22Rv1 (cell line): ENCODE data around the gene PMP22.

Experiments used
- H3K27ac ChIP-seq: fragments of 450-650 bp; 2 replicates; pipeline ENCODE4 v1.5.1; 2017
- ZFX ChIP-seq: fragments of 450-650 bp; IDR thresholded peaks from 2 replicates; pipeline ENCODE4 v1.6.1; 2017; ENCODE audit warnings: antibody characterized with exemption, borderline replicate concordance
- TF ChIP-seq, protein P1 (sequence below): fragments of 450-650 bp; IDR thresholded peaks from 2 replicates; pipeline ENCODE4 v1.5.1; 2017; ENCODE audit warnings: mild to moderate bottlenecking

PMP22 gene

DNA sequence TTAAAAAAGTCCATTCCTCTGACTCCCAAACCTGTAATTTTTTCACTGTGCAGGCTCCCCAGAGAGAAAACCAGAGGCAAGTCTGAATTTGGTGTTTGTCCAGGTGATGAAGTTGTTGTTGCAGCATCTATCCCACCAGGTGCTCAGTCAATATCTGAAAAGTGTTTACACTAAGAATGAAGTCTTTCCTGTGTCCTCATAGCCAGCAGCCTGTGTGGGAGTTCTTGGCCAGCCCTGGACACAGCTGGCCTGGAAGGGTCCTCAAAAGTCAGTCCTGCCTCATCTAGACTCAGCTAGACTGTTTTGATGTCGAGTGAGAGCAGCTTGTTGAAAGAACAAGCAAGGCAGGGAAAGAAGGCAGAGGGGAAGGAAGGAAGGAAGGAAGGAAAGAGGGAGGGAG, 3.3 kb upstream of the PMP22 start:
- TF ChIP-seq, protein P1, sequence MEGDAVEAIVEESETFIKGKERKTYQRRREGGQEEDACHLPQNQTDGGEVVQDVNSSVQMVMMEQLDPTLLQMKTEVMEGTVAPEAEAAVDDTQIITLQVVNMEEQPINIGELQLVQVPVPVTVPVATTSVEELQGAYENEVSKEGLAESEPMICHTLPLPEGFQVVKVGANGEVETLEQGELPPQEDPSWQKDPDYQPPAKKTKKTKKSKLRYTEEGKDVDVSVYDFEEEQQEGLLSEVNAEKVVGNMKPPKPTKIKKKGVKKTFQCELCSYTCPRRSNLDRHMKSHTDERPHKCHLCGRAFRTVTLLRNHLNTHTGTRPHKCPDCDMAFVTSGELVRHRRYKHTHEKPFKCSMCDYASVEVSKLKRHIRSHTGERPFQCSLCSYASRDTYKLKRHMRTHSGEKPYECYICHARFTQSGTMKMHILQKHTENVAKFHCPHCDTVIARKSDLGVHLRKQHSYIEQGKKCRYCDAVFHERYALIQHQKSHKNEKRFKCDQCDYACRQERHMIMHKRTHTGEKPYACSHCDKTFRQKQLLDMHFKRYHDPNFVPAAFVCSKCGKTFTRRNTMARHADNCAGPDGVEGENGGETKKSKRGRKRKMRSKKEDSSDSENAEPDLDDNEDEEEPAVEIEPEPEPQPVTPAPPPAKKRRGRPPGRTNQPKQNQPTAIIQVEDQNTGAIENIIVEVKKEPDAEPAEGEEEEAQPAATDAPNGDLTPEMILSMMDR: no peak
- TF ChIP-seq ZFX: no peak
- H3K27ac ChIP-seq: no peak overlapping the region

DNA sequence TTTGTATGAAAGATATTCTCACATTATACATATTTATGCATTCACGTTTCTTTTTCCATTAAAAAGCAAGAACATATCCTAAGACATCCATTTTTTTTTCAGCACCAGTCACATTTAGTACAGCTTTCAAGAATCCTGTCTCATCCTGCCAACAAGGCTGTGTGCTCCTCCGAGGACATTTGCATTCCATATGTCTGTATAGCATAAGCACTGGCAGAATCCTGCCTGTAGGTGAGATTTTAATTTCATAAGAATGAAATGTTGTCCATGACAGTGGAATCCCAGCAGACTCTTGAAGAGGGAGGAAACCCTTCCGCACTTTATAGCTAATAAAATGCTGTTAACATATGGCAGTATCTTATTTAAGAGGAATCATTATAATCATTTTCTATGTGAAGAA, 2.9 kb upstream of the PMP22 start:
- TF ChIP-seq, protein P1: no peak
- no peak for TF ChIP-seq ZFX
- no peak overlapping the region for H3K27ac ChIP-seq

DNA sequence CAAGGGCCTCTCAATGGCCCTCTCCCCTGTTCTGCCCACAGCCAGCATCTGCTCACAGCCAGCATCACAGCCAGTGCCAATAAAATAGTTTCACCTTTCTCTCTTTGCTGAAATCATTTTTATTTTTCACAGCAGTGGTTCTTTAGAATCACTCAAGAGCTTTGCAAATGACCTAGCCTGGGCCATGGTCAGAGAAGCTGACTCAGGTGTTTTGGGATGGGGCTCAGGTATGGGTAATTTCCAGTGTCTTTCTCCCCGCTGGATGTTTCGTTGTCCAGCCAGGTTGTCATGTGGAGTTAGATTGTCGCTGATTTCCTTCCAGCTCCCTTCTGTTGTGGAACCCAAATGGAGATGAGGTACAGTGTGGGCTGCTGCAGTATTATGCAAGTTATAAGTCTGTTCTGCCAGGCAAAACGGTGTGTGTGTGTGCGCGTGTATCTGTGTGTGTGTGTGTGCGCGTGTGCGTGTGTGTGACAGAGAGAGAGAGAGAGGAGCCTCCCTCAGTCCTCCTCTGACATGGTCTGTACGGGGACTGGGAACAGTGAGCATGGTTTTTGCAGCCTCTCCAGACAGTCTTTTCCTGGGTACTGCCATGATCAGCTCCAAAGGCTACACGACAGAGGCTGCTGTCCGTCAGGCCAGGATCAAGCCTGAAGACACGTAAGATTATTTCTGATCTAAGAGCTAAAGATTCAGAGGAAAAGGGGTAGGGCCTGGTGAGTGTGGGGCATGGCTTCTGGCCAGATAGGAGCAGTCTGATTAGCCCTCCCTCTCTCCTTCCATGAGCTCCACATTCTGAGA, 1.4 kb upstream of the PMP22 start:
- no peak overlapping the region for H3K27ac ChIP-seq

DNA sequence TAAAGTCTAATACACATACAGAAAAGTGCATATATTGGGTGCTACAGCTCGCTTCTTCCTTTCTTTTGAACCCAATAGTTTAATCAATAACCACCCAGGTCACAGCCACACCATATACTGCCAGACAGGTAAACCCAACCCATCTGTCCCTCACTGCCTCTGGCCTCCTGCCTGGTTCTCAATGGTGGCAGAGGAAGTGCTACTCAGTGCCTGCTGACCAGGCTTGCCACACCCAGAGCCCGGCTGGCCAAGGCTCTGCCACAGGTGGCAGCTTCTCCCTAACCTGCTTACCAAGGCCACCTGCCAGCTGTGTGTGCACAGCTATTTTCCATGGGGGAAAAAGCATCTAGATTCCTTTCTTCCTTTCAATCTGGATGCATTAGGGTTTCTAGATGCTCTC, 584 bp downstream of the PMP22 start:
- H3K27ac ChIP-seq: no peak overlapping the region
- no peak for TF ChIP-seq ZFX
- TF ChIP-seq, protein P1: no peak

More for the DNA sequence above, 1.4 kb upstream of the PMP22 start:
- no peak for TF ChIP-seq ZFX
- TF ChIP-seq, protein P1: no peak

DNA sequence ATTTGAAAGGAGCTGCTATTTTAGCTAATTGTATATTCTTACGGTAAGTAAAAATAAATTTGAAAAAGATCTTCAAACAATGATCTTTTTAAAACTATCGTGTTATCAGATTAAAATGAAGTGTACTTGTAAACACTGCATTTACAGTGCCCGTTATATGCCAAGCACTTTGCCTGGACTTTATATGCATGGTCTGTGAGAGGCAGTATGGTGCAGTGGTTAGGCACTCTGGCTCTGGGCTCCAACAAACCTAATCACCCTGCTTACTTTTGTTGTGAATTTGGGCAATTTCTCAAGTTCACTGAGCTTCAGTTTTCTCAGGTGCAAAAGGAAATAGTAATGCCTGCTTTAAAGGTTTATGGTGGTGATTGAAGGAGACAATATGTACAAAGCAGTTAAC, 1.4 kb downstream of the PMP22 start:
- no peak for TF ChIP-seq ZFX
- TF ChIP-seq, protein P1: no peak
- H3K27ac ChIP-seq: no peak overlapping the region

DNA sequence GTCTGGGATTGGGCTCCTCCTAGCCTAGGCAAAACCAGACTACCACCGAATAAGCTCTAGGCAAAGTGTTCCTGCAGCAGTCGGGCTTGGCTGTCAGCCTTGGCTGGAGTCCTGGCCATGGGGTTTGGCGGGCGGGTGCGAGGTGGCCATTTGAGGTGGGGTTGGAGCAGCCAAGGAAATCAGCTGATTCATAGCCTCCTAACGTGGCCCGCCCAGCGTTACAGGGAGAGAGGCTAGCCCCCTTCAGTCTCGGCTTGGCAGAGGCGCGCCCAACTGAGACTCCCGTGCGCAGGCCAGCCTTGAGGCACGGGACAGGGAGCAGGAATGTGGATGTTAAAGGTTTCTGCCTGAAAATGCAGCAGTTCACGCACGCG, 1.9 kb downstream of the PMP22 start:
- TF ChIP-seq ZFX: no peak
- TF ChIP-seq, protein P1: no peak
- no peak overlapping the region for H3K27ac ChIP-seq

DNA sequence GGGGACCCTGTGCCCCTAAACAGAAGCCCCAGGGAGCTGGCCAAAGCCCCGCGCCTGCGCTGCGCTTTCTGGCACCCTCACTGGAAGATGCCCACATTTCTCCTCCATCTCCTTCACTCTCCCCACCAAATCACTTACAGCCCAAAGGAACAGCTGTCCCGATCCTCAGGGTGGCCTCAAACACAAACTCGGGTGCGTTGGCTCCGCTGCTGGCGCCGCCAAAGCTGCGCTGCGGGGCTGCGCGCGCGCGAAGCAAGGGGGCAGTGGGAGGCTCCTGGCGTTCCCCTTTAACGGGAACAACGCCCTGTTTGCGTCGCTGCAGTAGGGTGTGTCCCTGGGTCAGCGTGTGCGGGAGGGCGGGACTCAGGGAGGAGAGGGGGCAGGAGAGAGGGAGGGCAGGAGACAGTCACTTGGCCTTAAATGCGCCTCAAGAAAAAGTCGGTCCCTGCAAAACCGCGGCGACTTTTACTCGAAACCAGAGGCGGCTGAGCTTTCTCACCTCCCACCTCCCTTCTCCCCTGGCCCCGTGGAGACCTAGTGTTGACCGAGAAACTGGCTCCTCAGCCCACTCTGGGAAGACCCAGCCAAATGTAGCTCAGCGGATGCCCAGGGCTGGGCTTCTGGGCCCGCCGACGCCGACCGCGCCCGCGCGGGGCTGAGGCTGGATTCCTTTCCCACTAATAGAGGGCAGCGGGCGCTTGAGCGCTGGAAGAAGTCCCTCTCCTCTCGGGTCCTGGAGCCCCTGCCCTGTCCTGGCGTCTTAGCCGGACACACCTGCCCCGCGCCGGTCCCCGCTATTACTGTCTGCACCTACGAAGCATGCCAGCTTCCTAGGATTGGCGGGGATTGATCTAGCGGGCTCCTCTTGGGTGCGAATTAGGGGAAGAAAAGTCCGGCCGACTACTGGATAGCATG, 2.6 kb downstream of the PMP22 start:
- no peak overlapping the region for H3K27ac ChIP-seq
- TF ChIP-seq, protein P1: no peak
- no peak for TF ChIP-seq ZFX
